ENCODE results near the gene ISYNA1. TPM values are rescaled to one million over a fixed set of nuclear protein-coding genes. Genes with fewer than 3 reads are reported as not detected.
A peak's percentile ranks its signal among the peaks of the same experiment; 100 is the strongest.

ISYNA1 gene
- total and polyA plus RNA-seq, 12 donors, result 3.2 to 313 (median 78.7) TPM

DNA sequence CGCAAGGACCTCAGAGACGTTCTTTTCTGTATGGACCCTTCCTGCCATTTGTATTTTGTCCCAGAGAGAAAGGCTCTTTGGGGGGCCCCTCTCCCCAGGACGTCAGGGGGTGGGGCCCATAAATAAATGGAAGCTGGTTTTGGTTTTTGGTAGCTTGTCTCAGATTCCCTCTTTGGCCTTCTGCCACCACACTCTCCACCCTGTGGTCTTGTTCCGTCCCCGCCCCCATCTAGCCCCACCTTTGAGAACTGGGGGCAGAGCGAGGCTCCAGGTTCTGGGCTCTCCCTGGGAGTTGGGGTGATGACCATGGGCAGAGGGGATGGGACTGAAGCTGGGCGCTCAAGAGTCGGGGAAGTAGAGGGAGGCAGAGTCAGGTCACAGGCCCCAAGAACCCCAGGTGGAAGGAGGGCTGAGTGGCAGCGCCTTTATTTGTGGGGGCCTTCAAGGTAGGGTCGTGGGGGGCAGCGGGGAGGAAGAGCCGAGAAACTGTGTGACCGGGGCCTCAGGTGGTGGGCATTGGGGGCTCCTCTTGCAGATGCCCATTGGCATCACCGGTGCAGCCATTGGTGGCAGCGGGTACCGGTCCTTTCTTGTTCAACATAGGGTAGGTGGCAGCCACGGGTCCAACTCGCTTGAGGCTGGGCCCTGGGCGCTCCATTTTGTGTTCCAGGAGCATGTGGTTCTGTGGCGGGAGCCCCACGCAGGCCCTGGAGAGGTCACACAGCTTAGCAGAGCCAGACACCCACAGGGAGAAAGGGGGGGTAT is 3.3 kb downstream of the ISYNA1 start:
- Histone ChIP-seq H3K4me3 (peak overlapping the region in 1 of 4 donors; percentile 77), H3K27me3 (no peaks in the 10 kb centered on the region), H3K36me3 (replicated peaks in 1 of 2) (no peaks in the 10 kb centered on the region), H3K9me3 (replicated peaks in 1 of 3) (no peaks in the 10 kb centered on the region), H3K4me1 (replicated peaks in 1 of 2) (peaks cover 30 to 42% of the 10 kb centered on the region in 2 donors), H3K27ac (peak overlapping the region in 3 of 5 donors; percentile 61 to 86 (median 83))
- DNase-seq, result peak in 5 of 7 donors; percentile 21 to 74 (median 51)
- intact Hi-C loops (cut with DNase I), result no loop called here
- WGBS, 4 donors, result 79 to 83% (median 81%) methylated on average over 11 to 21 of the region's 21 CpGs
- TF ChIP-seq, protein P1, sequence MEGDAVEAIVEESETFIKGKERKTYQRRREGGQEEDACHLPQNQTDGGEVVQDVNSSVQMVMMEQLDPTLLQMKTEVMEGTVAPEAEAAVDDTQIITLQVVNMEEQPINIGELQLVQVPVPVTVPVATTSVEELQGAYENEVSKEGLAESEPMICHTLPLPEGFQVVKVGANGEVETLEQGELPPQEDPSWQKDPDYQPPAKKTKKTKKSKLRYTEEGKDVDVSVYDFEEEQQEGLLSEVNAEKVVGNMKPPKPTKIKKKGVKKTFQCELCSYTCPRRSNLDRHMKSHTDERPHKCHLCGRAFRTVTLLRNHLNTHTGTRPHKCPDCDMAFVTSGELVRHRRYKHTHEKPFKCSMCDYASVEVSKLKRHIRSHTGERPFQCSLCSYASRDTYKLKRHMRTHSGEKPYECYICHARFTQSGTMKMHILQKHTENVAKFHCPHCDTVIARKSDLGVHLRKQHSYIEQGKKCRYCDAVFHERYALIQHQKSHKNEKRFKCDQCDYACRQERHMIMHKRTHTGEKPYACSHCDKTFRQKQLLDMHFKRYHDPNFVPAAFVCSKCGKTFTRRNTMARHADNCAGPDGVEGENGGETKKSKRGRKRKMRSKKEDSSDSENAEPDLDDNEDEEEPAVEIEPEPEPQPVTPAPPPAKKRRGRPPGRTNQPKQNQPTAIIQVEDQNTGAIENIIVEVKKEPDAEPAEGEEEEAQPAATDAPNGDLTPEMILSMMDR (IDR thresholded peaks at IDR 0.05), result no peak
- no peak for TF ChIP-seq POLR2A (IDR thresholded peaks at IDR 0.05)

DNA sequence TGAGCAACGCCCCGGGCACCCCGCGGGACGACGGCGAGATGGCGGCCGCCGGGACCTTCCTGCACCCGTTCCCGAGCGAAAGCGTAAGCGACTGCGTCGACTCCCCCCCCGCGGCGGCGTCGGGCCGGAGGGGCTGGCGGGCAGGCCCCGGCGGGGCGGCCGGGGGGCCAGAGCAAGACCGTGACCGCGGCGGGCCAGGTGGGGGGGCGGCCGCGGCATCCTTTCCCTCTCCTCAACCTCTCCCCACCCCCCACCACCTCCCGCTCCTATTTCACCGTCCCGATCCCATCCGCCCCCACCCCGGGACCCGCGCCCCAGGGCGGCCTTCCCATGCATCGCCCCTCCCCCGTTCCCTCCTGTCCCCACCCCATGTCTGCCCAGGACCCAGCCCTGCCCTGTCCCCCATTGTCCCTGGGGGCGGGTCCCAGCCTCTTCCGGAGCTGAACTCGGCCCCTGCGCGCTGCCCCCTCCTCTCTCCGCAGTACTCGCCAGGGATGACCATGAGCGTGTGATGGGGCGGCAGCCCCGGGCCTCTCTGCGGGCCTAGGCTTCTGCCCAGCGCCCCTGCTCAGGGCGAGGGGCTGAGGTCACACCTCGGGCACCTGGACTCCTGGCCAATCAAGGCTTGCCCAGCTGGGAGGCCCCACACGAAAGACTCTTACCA is 4.1 kb downstream of the ISYNA1 start:
- Histone ChIP-seq H3K9me3 (replicated peaks in 1 of 3) (no peaks in the 10 kb centered on the region), H3K4me1 (replicated peaks in 1 of 2) (peaks cover 30 to 43% of the 10 kb centered on the region in 2 donors), H3K27ac (peak overlapping the region in 4 of 5 donors; percentile 39 to 86 (median 72)), H3K36me3 (replicated peaks in 1 of 2) (no peaks in the 10 kb centered on the region), H3K4me3 (peak overlapping the region in 2 of 4 donors; percentile 50 to 77), H3K27me3 (no peaks in the 10 kb centered on the region)
- 8 to 31% (median 9%) methylated on average over 8 to 59 of the region's 60 CpGs for WGBS, 4 donors
- intact Hi-C loops (cut with DNase I), result no loop called here
- peak in 6 of 7 donors; percentile 34 to 72 (median 57) for DNase-seq
- TF ChIP-seq, protein P1 (IDR thresholded peaks at IDR 0.05), result no peak
- no peak for TF ChIP-seq POLR2A (IDR thresholded peaks at IDR 0.05)

DNA sequence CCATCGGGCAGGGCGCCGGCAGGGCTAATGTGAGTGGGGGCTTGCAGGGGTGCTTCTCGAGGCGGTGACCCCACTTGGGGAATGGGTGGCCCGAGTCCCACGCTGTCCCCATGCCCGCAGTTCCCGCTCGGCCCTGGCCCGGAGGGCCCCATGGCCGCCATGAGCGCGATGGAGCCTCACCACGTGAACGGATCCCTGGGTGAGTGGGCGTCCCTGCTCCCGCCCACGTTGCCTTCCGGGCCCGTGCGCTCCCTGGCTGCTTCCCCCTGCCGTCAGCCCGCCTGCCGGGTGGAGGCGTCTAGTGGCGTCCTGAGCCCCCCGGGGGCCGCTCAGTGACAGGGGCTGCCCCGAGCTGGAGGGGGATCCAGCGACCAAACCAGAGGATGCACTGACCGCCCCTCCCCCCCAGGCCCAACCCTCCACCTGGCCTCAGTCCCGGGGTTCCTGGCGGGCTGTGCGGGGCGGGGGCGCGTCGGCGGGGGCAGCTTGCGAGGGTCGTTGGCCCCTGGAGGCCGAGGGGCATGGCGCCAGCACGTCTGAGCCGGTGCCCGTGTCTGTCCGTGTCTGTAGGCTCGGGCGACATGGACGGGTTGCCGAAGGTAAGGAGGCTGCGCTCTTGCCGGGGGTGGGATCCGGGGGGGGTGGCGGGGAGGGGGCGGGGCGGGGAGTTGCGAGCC is 4.8 kb downstream of the ISYNA1 start:
- intact Hi-C loops (cut with DNase I), result no loop called here
- 7 to 13% (median 9%) methylated on average over 20 to 59 of the region's 59 CpGs; no CpG with 5 or more reads in 1 of the 4 donors for WGBS, 4 donors
- peaks cover 22 to 43% of the 10 kb centered on the region in 2 donors for H3K4me1 ChIP-seq (replicated peaks in 1 of 2)
- H3K27me3 ChIP-seq, result no peaks in the 10 kb centered on the region
- peak in 6 of 7 donors; percentile 51 to 80 (median 67) for DNase-seq
- TF ChIP-seq POLR2A (IDR thresholded peaks at IDR 0.05), result no peak
- TF ChIP-seq, protein P1 (IDR thresholded peaks at IDR 0.05), result peak in 1 of 6 experiments; percentile 3
- H3K27ac ChIP-seq, result peak overlapping the region in 4 of 5 donors; percentile 25 to 86 (median 76)
- H3K36me3 ChIP-seq (replicated peaks in 1 of 2), result no peaks in the 10 kb centered on the region
- H3K9me3 ChIP-seq (replicated peaks in 1 of 3), result no peaks in the 10 kb centered on the region
- H3K4me3 ChIP-seq, result peak overlapping the region in 2 of 4 donors; percentile 50 to 77

Data from adrenal gland (tissue), 12 donors.